GM19099 (cell line): ENCODE results near the gene NISCH.

Experiments used
- POLR2A ChIP-seq: IDR thresholded peaks from 3 replicates; pipeline ENCODE4 v1.6.1; 2011; ENCODE audit warnings: low read depth; ENCODE audit not compliant: insufficient read length; ENCODE audit errors: extremely low read depth

Gene NISCH

GRCh38 chr3:52471371-52472238, 16.2 kb downstream of the NISCH start:
- TF ChIP-seq POLR2A = no peak

- no peak for TF ChIP-seq POLR2A
Measured at GRCh38 chr3:52472239-52473000, 17.0 kb downstream of the NISCH start.

GRCh38 chr3:52473026-52473425, 17.6 kb downstream of the NISCH start:
- TF ChIP-seq POLR2A = no peak

GRCh38 chr3:52477076-52477795, 21.8 kb downstream of the NISCH start:
- TF ChIP-seq POLR2A = no peak

DNA sequence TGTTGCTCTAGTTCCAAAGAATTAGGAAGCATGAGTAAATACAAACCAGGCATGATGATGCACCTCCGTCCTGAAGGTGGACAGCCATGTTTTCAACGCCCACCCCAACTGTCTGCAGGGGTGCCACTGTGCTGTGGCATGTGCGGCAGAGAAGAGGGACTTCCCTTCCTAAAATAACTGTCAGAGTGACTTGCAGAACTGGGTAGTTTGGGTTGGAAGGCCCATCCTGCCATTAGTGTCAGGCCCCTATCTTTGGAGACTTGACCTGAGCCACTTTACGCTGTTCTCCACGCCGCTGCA, 22.3 kb downstream of the NISCH start:
- no peak for TF ChIP-seq POLR2A

DNA sequence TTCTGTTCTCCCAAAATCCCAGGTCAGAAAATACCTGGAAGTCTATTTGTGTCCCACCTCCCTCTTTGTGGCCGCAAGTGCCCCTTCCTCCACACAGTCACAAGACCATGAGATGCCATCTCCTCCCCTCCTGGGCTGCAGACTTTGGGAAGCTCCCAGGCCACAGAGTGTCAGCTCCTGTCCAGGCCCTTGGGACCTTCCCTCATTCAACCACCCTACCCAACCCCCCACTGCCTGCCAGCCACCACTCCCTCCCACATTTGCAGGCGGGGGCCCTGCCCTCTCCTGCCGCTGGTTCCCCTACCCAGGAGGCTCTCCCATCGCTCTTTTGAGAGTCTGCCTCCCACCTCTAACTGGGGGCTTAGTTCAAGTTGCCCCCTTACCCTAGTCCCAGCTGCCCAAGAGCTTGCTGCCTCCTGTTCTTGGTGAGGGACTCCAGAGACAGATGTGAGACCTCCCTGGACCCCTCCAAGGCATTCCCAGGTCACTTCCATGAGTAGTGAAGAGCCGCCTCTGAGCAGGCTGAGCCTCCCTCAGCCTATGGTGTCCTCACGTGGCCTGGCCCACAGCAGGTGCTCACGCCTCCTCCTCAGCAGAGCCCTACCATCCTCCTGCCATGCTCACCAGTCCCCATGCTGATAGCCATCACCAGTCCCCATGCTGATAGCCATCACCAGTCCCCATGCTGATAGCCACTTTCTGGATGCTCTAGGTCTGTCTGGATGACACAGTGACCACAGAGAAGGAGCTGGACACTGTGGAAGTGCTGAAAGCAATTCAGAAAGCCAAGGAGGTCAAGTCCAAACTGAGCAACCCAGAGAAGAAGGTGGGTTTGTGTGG, 23.9 kb downstream of the NISCH start:
- no peak for TF ChIP-seq POLR2A

GRCh38 chr3:52479877-52480575, 24.6 kb downstream of the NISCH start:
- no peak for TF ChIP-seq POLR2A

- no peak for TF ChIP-seq POLR2A
Measured at GRCh38 chr3:52480768-52481715, 25.6 kb downstream of the NISCH start.

DNA sequence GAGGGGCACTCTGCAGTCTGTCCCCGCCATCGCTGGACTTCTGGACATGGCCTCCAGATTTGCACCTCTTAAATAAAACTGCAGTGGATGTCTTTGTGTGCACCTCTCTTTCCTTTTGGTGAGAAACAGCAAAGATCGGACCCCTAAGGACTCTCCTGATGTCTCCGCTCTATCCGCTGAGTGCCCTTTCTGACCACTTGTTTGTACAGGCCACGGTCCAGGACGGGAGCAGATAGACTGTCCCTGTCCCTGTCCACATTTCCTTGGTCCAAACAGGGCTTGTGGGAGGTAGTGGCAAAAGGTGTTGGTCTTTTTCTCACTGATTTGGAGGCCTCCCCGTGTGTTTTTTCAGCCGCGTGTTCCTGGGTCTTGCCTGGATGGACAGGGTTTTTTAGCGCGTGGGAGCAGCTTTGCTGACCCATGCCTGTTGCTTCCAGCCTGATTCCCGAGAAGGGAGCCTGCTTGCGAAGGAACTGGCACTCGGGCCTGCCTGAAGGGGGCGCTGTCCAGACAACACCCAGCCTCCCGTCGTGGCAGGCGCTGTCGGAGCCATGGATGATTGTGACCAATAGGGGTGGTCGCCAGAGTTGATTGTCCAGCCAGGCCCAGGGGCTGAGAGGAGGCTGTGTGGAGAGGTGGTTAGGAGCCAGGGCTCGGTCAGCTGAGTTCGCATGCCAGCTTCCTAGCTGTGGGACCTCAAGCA, 26.6 kb downstream of the NISCH start:
- TF ChIP-seq POLR2A = no peak

GRCh38 chr3:52483081-52483480, 27.7 kb downstream of the NISCH start:
- no peak for TF ChIP-seq POLR2A

GRCh38 chr3:52483577-52484381, 28.4 kb downstream of the NISCH start:
- no peak for TF ChIP-seq POLR2A
